Measurements from ENCODE around the gene KCNMA1. TPM values are rescaled to one million over a fixed set of nuclear protein-coding genes. Genes with fewer than 3 reads are reported as not detected.

The KCNMA1 gene
- polyA plus RNA-seq, 1 donor from 2014 or later, result 60.8 TPM

DNA sequence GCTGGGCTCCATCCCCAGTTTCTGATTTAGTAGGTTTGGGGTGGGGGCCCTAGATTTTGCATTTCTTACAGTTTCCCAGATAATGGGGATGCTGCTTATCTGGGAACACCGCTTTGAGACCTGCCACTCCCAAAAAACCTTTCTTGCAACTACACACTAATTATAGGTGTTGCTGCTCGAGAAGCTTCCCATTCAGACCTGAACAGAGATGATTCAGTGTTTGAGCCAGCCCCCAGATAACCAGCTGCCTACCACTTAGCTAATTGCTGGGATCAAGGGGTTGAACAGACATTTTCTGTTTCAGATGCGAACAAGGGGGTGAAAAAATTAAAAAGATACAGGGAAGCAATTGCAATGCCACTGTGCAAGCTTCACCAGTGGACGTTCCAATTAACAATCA, 448.5 kb downstream of the KCNMA1 start:
- no peak overlapping the region for H3K4me3 ChIP-seq (ENCODE audit: low read length)
- H3K9ac ChIP-seq (ENCODE audit: low read length), result no peak overlapping the region
- no peaks in the 10 kb centered on the region for H3F3A ChIP-seq (ENCODE audit: insufficient read depth, low read length, poor library complexity, severe bottlenecking)
- H3K9me3 ChIP-seq (ENCODE audit: low read length), result no peaks in the 10 kb centered on the region
- no peaks in the 10 kb centered on the region for H3K79me2 ChIP-seq (replicated peaks; ENCODE audit: insufficient read depth, low read length)
- no peak for TF ChIP-seq RAD21 (conservative IDR thresholded peaks at IDR 0.05)
- TF ChIP-seq, protein P1, sequence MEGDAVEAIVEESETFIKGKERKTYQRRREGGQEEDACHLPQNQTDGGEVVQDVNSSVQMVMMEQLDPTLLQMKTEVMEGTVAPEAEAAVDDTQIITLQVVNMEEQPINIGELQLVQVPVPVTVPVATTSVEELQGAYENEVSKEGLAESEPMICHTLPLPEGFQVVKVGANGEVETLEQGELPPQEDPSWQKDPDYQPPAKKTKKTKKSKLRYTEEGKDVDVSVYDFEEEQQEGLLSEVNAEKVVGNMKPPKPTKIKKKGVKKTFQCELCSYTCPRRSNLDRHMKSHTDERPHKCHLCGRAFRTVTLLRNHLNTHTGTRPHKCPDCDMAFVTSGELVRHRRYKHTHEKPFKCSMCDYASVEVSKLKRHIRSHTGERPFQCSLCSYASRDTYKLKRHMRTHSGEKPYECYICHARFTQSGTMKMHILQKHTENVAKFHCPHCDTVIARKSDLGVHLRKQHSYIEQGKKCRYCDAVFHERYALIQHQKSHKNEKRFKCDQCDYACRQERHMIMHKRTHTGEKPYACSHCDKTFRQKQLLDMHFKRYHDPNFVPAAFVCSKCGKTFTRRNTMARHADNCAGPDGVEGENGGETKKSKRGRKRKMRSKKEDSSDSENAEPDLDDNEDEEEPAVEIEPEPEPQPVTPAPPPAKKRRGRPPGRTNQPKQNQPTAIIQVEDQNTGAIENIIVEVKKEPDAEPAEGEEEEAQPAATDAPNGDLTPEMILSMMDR (IDR thresholded peaks at IDR 0.05; ENCODE audit: poor library complexity, severe bottlenecking), result no peak
- TF ChIP-seq EP300 (conservative IDR thresholded peaks at IDR 0.05; ENCODE audit: poor library complexity, severe bottlenecking), result no peak
- TF ChIP-seq TAF1 (IDR thresholded peaks at IDR 0.05; ENCODE audit: low read depth), result no peak
- TF ChIP-seq EZH2 (IDR thresholded peaks at IDR 0.05; ENCODE audit: borderline replicate concordance, insufficient read depth, low read length, poor library complexity, severe bottlenecking), result no peak
- no peak for TF ChIP-seq MXI1 (conservative IDR thresholded peaks at IDR 0.05; ENCODE audit: poor library complexity, severe bottlenecking)
- no peak for TF ChIP-seq POLR2AphosphoS5 (IDR thresholded peaks at IDR 0.05)
- TF ChIP-seq SMC3 (conservative IDR thresholded peaks at IDR 0.05; ENCODE audit: poor library complexity), result no peak
- TF ChIP-seq, protein P2, sequence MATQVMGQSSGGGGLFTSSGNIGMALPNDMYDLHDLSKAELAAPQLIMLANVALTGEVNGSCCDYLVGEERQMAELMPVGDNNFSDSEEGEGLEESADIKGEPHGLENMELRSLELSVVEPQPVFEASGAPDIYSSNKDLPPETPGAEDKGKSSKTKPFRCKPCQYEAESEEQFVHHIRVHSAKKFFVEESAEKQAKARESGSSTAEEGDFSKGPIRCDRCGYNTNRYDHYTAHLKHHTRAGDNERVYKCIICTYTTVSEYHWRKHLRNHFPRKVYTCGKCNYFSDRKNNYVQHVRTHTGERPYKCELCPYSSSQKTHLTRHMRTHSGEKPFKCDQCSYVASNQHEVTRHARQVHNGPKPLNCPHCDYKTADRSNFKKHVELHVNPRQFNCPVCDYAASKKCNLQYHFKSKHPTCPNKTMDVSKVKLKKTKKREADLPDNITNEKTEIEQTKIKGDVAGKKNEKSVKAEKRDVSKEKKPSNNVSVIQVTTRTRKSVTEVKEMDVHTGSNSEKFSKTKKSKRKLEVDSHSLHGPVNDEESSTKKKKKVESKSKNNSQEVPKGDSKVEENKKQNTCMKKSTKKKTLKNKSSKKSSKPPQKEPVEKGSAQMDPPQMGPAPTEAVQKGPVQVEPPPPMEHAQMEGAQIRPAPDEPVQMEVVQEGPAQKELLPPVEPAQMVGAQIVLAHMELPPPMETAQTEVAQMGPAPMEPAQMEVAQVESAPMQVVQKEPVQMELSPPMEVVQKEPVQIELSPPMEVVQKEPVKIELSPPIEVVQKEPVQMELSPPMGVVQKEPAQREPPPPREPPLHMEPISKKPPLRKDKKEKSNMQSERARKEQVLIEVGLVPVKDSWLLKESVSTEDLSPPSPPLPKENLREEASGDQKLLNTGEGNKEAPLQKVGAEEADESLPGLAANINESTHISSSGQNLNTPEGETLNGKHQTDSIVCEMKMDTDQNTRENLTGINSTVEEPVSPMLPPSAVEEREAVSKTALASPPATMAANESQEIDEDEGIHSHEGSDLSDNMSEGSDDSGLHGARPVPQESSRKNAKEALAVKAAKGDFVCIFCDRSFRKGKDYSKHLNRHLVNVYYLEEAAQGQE (IDR thresholded peaks at IDR 0.05; ENCODE audit: borderline replicate concordance), result no peak
- no peaks in the 10 kb centered on the region for H3K27me3 ChIP-seq (ENCODE audit: insufficient read depth, low read depth, low read length)
- no peaks in the 10 kb centered on the region for H3K9me2 ChIP-seq (ENCODE audit: insufficient read depth, low read length)
- no peak overlapping the region for H3K4me2 ChIP-seq (ENCODE audit: low read length)
- no peak overlapping the region for H2AFZ ChIP-seq (ENCODE audit: low read depth, low read length)
- no peak overlapping the region for H3K27ac ChIP-seq (ENCODE audit: low read length)
- no peaks in the 10 kb centered on the region for H4K20me1 ChIP-seq (ENCODE audit: insufficient read depth)
- no peaks in the 10 kb centered on the region for H3K36me3 ChIP-seq (ENCODE audit: insufficient read depth, low read length)

DNA sequence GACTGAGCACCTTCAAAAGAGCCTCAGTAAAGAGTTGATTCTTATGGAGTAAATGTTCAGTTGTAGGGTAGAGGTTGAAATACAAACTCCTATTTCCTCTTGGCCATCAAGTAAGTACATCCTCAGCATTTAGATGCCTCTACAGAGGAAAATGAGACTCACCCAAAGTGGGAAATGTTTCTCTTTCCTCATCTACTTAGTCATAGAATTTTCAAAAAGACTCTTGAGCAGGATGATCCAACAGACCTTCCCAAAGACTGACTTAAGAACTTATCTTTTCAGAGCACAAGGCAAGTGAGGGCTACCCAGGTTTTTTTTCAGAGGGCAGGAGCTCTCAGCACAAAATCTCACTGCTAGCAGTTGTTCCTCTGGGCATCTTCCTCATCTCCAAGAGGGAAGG, 449.1 kb downstream of the KCNMA1 start:
- no peaks in the 10 kb centered on the region for H3K79me2 ChIP-seq (replicated peaks; ENCODE audit: insufficient read depth, low read length)
- H3F3A ChIP-seq (ENCODE audit: insufficient read depth, low read length, poor library complexity, severe bottlenecking), result no peaks in the 10 kb centered on the region
- no peak overlapping the region for H3K4me3 ChIP-seq (ENCODE audit: low read length)
- no peaks in the 10 kb centered on the region for H4K20me1 ChIP-seq (ENCODE audit: insufficient read depth)
- H3K9me2 ChIP-seq (ENCODE audit: insufficient read depth, low read length), result no peaks in the 10 kb centered on the region
- no peak overlapping the region for H2AFZ ChIP-seq (ENCODE audit: low read depth, low read length)
- H3K27me3 ChIP-seq (ENCODE audit: insufficient read depth, low read depth, low read length), result no peaks in the 10 kb centered on the region
- no peaks in the 10 kb centered on the region for H3K36me3 ChIP-seq (ENCODE audit: insufficient read depth, low read length)
- TF ChIP-seq, protein P1 (IDR thresholded peaks at IDR 0.05; ENCODE audit: poor library complexity, severe bottlenecking), result no peak
- no peak for TF ChIP-seq EP300 (conservative IDR thresholded peaks at IDR 0.05; ENCODE audit: poor library complexity, severe bottlenecking)
- no peak for TF ChIP-seq TAF1 (IDR thresholded peaks at IDR 0.05; ENCODE audit: low read depth)
- TF ChIP-seq RAD21 (conservative IDR thresholded peaks at IDR 0.05), result no peak
- no peak for TF ChIP-seq EZH2 (IDR thresholded peaks at IDR 0.05; ENCODE audit: borderline replicate concordance, insufficient read depth, low read length, poor library complexity, severe bottlenecking)
- TF ChIP-seq POLR2AphosphoS5 (IDR thresholded peaks at IDR 0.05), result no peak
- TF ChIP-seq, protein P2 (IDR thresholded peaks at IDR 0.05; ENCODE audit: borderline replicate concordance), result no peak
- no peak for TF ChIP-seq SMC3 (conservative IDR thresholded peaks at IDR 0.05; ENCODE audit: poor library complexity)
- no peak for TF ChIP-seq MXI1 (conservative IDR thresholded peaks at IDR 0.05; ENCODE audit: poor library complexity, severe bottlenecking)
- H3K9me3 ChIP-seq (ENCODE audit: low read length), result no peaks in the 10 kb centered on the region
- no peak overlapping the region for H3K4me2 ChIP-seq (ENCODE audit: low read length)
- H3K9ac ChIP-seq (ENCODE audit: low read length), result no peak overlapping the region
- H3K27ac ChIP-seq (ENCODE audit: low read length), result no peak overlapping the region

Data from neural cell (in vitro differentiated cells).